Spleen (tissue), 7 donors: ENCODE data around the gene SNPH.

ENCODE experiments used
- CTCF ChIP-seq, 11 experiments: fragments of 200-600 bp in 7 of 11; fragments of 450-650 bp in 4 of 11; sonication (generic) in 4 of 11; IDR thresholded peaks in 8 of 11; conservative IDR thresholded peaks in 3 of 11; 1 replicate in 7 of 11; 2 replicates in 4 of 11; pipeline versions ENCODE4 v1.4.0 to v1.8.0; 2016 to 2021; ENCODE audit warnings: antibody characterized with exemption in 11 of 11, inconsistent platforms in 4 of 11, mild to moderate bottlenecking in 1 of 11
- POLR2A ChIP-seq, 3 donors: fragments of 450-650 bp; IDR thresholded peaks; one replicate each; pipeline ENCODE4 v1.5.1; 2017; ENCODE audit warnings: antibody characterized with exemption in 3 of 3, mild to moderate bottlenecking in 1 of 3
- POLR2AphosphoS5 ChIP-seq, 3 donors: sonication (generic); formaldehyde crosslinking; IDR thresholded peaks; one replicate each; pipeline ENCODE4 v1.5.1; 2017; ENCODE audit warnings: antibody characterized with exemption in 3 of 3
- donor health status: DM: no; HTN: no; CAD: no; lungs with moderate emphysema.
- donor health status: DM: no; HTN: no; CAD: no.
- donor health status: DM: no; HTN: no; CAD: no.

DNA sequence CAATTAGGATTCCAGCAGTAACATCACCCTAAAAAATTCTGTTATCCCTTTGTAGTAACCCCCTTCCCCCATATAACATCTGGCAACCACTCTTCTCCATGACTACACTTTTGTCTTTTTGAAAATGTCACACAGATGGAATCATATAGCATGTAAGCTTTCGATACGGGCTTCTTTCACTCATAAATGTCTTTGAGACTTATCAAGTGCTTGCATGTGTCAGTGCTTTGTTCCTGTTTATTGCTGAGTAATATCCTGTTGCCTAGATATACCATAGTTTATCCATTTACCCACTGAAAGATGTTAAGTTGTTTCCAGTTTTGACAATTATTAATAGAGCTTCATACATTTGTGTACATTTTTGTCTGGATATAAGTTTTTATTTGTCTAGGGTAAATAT, 10.4 kb upstream of the SNPH start:
- TF ChIP-seq CTCF (IDR thresholded peaks at IDR 0.05 in 8 of 11, conservative IDR thresholded peaks at IDR 0.05 in 3 of 11) (no peak), POLR2AphosphoS5 (IDR thresholded peaks at IDR 0.05) (no peak), POLR2A (IDR thresholded peaks at IDR 0.05) (no peak)
